NCI-H345 treated with DMSO at 0.1 percent for 48 hours (cell line): ENCODE data around the gene ACO1.
A peak's percentile ranks its signal among the peaks of the same experiment; 100 is the strongest.

ENCODE experiments used
- DNase-seq: peaks from one replicate; lab custom pipeline; 2025; ENCODE audit not compliant: unreplicated experiment; lab: John Stamatoyannopoulos, UW

The ACO1 gene

GRCh38 chr9:32419921-32420320, 35.5 kb downstream of the ACO1 start:
- DNase-seq: no peak

- no peak for DNase-seq
These were observed 37.9 kb downstream of the ACO1 start for GRCh38 chr9:32422237-32422806.

- no peak for DNase-seq
These were observed 38.9 kb downstream of the ACO1 start for GRCh38 chr9:32423371-32423770.

GRCh38 chr9:32424616-32425015, 40.2 kb downstream of the ACO1 start:
- DNase-seq: no peak

GRCh38 chr9:32426278-32426939, 42.0 kb downstream of the ACO1 start:
- no peak for DNase-seq

GRCh38 chr9:32427111-32427873, 42.8 kb downstream of the ACO1 start:
- no peak for DNase-seq

- no peak for DNase-seq
These were observed 46.3 kb downstream of the ACO1 start for GRCh38 chr9:32430720-32431119.

- DNase-seq: no peak
These were observed 46.8 kb downstream of the ACO1 start for GRCh38 chr9:32431196-32431595.

GRCh38 chr9:32431940-32432555, 47.6 kb downstream of the ACO1 start:
- peak; percentile 6 for DNase-seq

GRCh38 chr9:32434892-32435291, 50.4 kb downstream of the ACO1 start:
- no peak for DNase-seq

- no peak for DNase-seq
These were observed 57.2 kb downstream of the ACO1 start for GRCh38 chr9:32441678-32442077.

- DNase-seq: no peak
These were observed 58.0 kb downstream of the ACO1 start for GRCh38 chr9:32442433-32442832.

GRCh38 chr9:32449969-32450368, 65.5 kb downstream of the ACO1 start:
- DNase-seq: no peak

GRCh38 chr9:32454280-32454679, 69.8 kb downstream of the ACO1 start:
- no peak for DNase-seq

- DNase-seq: no peak
These were observed 71.3 kb downstream of the ACO1 start for GRCh38 chr9:32455738-32456137.

GRCh38 chr9:32456564-32456963, 72.1 kb downstream of the ACO1 start:
- no peak for DNase-seq

- DNase-seq: no peak
These were observed 79.3 kb downstream of the ACO1 start for GRCh38 chr9:32463500-32464293.

GRCh38 chr9:32468740-32469139, 84.3 kb downstream of the ACO1 start:
- no peak for DNase-seq

GRCh38 chr9:32472344-32472743, 87.9 kb downstream of the ACO1 start:
- no peak for DNase-seq

GRCh38 chr9:32483343-32483742, 98.9 kb downstream of the ACO1 start:
- no peak for DNase-seq
